Rectal smooth muscle tissue (tissue), 1 donor: ENCODE results near the gene FABP2.
"Not testable (repeated sequence)": the region's sequence is repeated elsewhere in the genome, so short reads cannot be mapped to it uniquely, and the experiment has no call there.

ENCODE experiments used
- H3K27ac ChIP-seq: one replicate; pipeline ENCODE4 v1.7.0; 2013; ENCODE audit warnings: low read depth, low read length, inconsistent platforms
- H3K27me3 ChIP-seq: one replicate; pipeline ENCODE4 v1.7.0; 2013; ENCODE audit warnings: low read length; ENCODE audit not compliant: control insufficient read depth, insufficient read depth
- H3K36me3 ChIP-seq: one replicate; pipeline ENCODE4 v1.7.0; 2013; ENCODE audit warnings: low read length; ENCODE audit not compliant: control insufficient read depth, insufficient read depth
- H3K4me1 ChIP-seq: one replicate; pipeline ENCODE4 v1.7.0; 2013; ENCODE audit warnings: low read length; ENCODE audit not compliant: control insufficient read depth, insufficient read depth
- H3K4me3 ChIP-seq: one replicate; pipeline ENCODE4 v1.7.0; 2013; ENCODE audit warnings: low read length
- H3K9ac ChIP-seq: one replicate; pipeline ENCODE4 v1.7.0; 2013; ENCODE audit warnings: low read length

The FABP2 gene

GRCh38 chr4:119339895-119340294 lies 18.0 kb upstream of the FABP2 start:
- H3K36me3 ChIP-seq, H3K27me3 ChIP-seq, H3K4me1 ChIP-seq, H3K4me3 ChIP-seq, H3K27ac ChIP-seq, H3K9ac ChIP-seq: not testable (repeated sequence)

- Histone ChIP-seq H3K4me3 (no peak overlapping the region), H3K27me3 (no peaks in the 10 kb centered on the region), H3K4me1 (no peaks in the 10 kb centered on the region), H3K36me3 (no peaks in the 10 kb centered on the region), H3K27ac (no peak overlapping the region), H3K9ac (no peak overlapping the region)
These were observed 15.1 kb upstream of the FABP2 start for GRCh38 chr4:119337010-119337409.

DNA sequence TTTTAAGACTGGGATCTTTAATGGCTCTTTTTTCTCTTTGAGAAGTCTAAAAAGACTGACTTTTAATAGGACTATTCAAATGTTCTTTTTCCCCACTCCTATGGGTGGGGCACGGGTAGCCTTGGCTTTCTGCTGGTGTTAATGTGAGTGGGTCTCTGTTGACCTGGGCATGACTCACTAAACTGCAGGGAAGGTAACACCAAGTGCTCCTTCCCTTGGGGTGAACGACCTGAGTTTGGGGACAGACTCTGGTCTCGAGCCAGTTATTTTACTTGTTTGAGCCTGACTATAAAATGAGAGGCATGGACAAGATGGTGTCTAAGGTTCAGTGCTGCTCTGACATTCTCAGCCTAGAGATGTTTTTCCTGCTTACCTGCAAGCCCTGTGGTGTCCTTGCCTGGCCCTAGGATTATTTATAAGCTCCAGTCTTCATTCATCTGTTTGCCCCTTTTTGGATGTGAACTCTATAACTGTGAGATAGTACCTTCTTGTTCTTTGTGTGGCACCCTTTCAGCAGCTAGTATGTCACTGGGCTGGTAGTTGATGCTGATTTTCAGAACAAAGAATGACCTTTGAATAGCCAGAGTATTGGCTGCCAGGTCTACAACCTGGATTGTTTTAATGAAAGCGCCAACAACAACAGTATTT lies 14.5 kb upstream of the FABP2 start:
- not testable (repeated sequence) for H3K27ac ChIP-seq, H3K4me1 ChIP-seq, H3K9ac ChIP-seq, H3K36me3 ChIP-seq, H3K4me3 ChIP-seq, H3K27me3 ChIP-seq

GRCh38 chr4:119329835-119330620 lies 8.1 kb upstream of the FABP2 start:
- no peaks in the 10 kb centered on the region for H3K36me3 ChIP-seq
- H3K9ac ChIP-seq: no peak overlapping the region
- H3K27me3 ChIP-seq: no peaks in the 10 kb centered on the region
- H3K4me3 ChIP-seq: no peak overlapping the region
- H3K4me1 ChIP-seq: no peaks in the 10 kb centered on the region
- H3K27ac ChIP-seq: no peak overlapping the region

GRCh38 chr4:119328695-119329094 lies 6.8 kb upstream of the FABP2 start:
- Histone ChIP-seq H3K36me3 (no peaks in the 10 kb centered on the region), H3K27me3 (no peaks in the 10 kb centered on the region), H3K27ac (no peak overlapping the region), H3K4me1 (no peaks in the 10 kb centered on the region), H3K4me3 (no peak overlapping the region), H3K9ac (no peak overlapping the region)

GRCh38 chr4:119317990-119318389 lies 3.9 kb downstream of the FABP2 start:
- Histone ChIP-seq H3K4me1 (no peaks in the 10 kb centered on the region), H3K9ac (no peak overlapping the region)

DNA sequence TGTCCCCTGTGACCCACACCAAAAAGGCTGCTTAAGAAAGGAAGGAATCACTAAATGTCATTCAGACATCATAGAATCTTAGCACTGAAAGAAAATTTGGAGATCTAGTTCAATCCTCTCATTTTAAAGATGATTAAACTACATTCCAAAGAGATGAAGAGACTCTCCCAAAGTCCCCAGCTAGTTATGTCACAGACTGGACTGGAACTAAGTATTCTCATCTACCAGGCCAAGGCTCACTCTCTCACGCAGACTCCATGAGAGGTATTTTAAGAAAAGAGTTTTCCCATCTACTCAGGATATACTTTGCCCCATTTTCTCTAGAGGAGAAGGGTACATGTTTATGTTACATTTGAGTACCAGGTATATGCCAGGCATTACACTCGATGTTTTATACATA lies 6.9 kb downstream of the FABP2 start:
- no peaks in the 10 kb centered on the region for H3K36me3 ChIP-seq
- H3K27me3 ChIP-seq: no peaks in the 10 kb centered on the region
- H3K9ac ChIP-seq: no peak overlapping the region
- H3K4me1 ChIP-seq: no peaks in the 10 kb centered on the region
- H3K27ac ChIP-seq: no peak overlapping the region
- H3K4me3 ChIP-seq: no peak overlapping the region

More at GRCh38 chr4:119317990-119318389, 3.9 kb downstream of the FABP2 start:
- no peaks in the 10 kb centered on the region for H3K27me3 ChIP-seq
- no peaks in the 10 kb centered on the region for H3K36me3 ChIP-seq
- no peak overlapping the region for H3K27ac ChIP-seq
- no peak overlapping the region for H3K4me3 ChIP-seq

- Histone ChIP-seq H3K4me1 (no peaks in the 10 kb centered on the region), H3K27ac (no peak overlapping the region), H3K27me3 (no peaks in the 10 kb centered on the region), H3K9ac (no peak overlapping the region), H3K36me3 (no peaks in the 10 kb centered on the region), H3K4me3 (no peak overlapping the region)
These were observed 7.6 kb downstream of the FABP2 start for GRCh38 chr4:119314356-119314755.

DNA sequence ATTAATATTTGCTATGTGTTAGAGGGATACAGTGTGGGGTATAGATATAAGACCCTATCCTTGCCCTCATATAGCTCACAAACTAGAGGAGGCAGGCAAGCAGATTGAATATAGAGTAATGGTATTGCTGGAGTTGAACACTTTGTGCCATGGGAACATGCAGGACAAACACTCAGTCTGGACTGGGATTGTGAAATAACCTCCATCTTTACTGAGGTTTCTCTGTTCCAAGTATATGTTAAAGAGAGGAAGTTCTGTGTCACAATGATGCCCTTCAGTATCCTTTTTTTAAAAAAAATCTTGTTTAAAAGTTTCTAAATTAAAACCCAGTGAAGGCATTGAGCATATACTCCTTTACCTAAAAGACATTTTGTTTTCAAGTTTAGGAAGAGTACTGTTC lies 8.7 kb downstream of the FABP2 start:
- Histone ChIP-seq H3K36me3 (no peaks in the 10 kb centered on the region), H3K4me1 (no peaks in the 10 kb centered on the region), H3K27me3 (no peaks in the 10 kb centered on the region), H3K4me3 (no peak overlapping the region), H3K9ac (no peak overlapping the region), H3K27ac (no peak overlapping the region)

DNA sequence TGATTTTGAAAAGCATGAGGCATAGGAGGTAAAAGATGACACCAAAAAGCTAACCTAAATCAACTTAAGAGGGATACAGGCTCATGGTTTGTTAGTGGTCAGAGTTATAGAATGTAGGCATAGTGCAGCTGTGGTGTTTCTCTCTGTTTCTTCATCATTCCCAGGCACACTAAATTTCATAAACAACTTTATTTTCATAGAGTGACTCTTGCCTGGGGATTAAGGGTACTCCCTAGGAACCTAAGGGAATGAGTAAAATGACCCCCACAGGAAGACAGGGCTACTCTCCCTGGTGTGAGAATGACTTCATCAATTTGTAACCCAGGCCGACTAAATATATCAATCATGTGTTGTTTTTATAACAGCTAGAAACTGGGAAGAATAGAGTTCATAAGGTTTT lies 11.1 kb downstream of the FABP2 start:
- no peaks in the 10 kb centered on the region for H3K4me1 ChIP-seq
- H3K27ac ChIP-seq: no peak overlapping the region
- H3K36me3 ChIP-seq: no peaks in the 10 kb centered on the region
- H3K27me3 ChIP-seq: no peaks in the 10 kb centered on the region
- no peak overlapping the region for H3K9ac ChIP-seq
- no peak overlapping the region for H3K4me3 ChIP-seq

DNA sequence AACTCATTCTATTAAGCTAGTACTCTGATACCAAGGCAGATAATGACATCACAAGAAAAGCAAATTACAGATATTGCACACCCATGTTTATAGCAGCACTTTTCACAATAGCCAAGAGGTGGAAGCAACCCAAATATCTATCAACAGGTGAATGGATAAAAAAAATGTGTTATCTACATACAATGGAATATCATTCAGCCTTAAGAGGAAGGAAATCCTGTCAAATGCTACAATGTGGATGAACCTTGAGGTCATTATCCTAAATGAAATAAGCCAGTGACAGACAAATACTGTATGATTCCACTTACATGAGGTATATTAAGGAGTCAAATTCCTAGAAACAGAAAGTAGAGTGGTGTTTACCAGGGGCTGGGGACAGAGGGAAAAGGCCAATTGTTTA lies 14.3 kb downstream of the FABP2 start:
- Histone ChIP-seq H3K4me3 (no peak overlapping the region), H3K4me1 (no peaks in the 10 kb centered on the region), H3K9ac (no peak overlapping the region), H3K27ac (no peak overlapping the region), H3K36me3 (no peaks in the 10 kb centered on the region), H3K27me3 (no peaks in the 10 kb centered on the region)

- no peak overlapping the region for H3K4me3 ChIP-seq
- H3K4me1 ChIP-seq: peaks cover 4% of the 10 kb centered on the region
- H3K27me3 ChIP-seq: no peaks in the 10 kb centered on the region
- no peak overlapping the region for H3K9ac ChIP-seq
- no peak overlapping the region for H3K27ac ChIP-seq
- no peaks in the 10 kb centered on the region for H3K36me3 ChIP-seq
These were observed 17.5 kb downstream of the FABP2 start for GRCh38 chr4:119304431-119304830.
